Stimulated activated CD4-positive, alpha-beta T cell treated with anti-CD3 and anti-CD28 coated beads, TNF-alpha, amount 100 ng/mL, for 24 hours (primary cell): ENCODE measurements around the gene MRPL58.

Experiments used
- DNase-seq, 3 experiments: peaks; one replicate each; pipeline ENCODE4 v3.0.0-alpha.2; 2020; ENCODE audit warnings: low read depth in 3 of 3

The MRPL58 gene

GRCh38 chr17:75046407-75047289 lies 34.2 kb downstream of the MRPL58 start, which contains the start of the genes ATP5PD and KCTD2:
Gene ATP5PD (minus strand): TSS chr17:75046969. CDS start chr17:75042650, 4,319 bp downstream.
Gene KCTD2 (plus strand): TSS chr17:75047225. CDS start chr17:75047251, 26 bp downstream.
- DNase-seq = peak; percentile 87 to 96 (median 90)

DNA sequence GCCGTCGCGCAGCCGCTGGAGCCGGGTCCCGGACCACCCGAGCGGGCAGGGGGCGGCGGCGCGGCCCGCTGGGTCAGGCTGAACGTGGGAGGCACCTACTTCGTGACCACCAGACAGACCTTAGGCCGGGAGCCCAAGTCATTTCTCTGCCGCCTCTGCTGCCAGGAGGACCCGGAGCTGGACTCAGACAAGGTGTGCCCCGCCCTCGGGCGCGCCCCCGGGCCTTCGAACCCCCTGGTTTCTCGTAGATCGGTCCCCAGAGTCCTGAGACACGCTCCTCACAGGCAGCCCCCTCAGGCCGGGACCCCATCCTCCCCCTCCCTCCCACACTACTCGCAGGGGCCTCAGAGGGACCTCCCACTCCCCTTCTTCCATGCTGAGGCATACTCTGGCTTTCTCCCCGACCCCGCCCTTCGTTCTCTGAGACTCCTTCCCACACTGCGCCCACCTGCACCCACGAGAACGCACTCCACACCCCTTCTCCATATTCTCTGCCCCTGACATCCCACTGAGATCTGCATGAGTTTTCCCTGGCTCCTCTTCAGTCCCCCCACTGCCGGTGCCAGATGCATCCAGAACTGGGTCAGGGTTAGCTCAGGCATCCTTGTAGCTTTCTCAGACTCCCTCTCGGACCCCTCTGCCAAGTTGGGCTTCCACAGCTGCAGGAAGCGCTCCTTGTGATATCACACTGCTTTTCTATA lies 35.1 kb downstream of the MRPL58 start:
- DNase-seq = no peak

DNA sequence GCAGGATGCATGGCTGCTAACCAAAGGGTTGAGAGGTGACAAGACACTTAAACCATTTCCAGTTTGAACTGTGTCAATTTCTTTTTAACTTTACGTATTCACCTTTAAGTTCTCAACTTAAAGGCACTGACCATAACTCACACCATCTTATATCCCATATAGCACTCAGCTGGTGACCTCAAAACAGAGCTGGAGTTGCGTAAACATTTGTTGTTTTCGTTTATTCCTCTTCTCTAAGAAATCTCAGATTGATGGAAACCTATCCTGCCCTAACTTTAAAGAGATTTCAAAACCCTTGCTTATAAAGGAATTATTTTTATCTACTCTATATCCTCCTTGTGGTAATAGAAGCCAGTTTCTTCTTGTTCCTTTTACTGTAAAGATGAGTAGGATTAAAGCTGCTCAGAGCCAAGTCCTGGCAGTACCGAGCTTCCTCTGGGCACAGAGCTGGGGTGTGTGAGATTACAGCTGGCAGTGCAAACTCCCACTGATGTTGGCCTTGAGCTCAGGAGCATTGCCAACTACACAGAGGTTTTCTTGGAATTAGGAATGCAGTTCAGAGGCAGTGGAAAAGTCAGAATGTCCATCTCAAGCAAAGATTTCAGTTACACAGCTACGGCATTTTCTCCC lies 35.9 kb downstream of the MRPL58 start:
- no peak for DNase-seq

GRCh38 chr17:75049057-75049456 lies 36.6 kb downstream of the MRPL58 start:
- DNase-seq = no peak

- no peak for DNase-seq
Measured at GRCh38 chr17:75049706-75050105, 37.2 kb downstream of the MRPL58 start.

DNA sequence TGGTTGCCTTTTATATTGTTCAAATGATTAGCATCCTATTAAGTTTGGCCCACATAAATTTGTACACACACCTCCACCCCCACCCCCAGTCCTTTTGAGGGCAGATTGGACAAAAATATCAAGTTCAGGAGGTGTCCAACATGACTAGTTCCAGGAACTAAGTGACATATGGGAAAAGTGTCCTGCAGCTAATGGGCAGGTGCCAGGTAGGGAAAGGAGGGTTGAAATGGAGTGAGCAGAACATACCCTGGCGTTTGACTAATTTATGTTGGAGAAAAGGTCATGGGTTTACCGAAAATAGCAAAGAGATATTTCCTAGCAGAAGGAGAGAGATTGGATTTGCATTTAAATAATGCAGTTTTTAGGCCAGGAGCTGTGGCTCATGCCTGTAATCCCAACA lies 39.5 kb downstream of the MRPL58 start:
- DNase-seq = no peak

DNA sequence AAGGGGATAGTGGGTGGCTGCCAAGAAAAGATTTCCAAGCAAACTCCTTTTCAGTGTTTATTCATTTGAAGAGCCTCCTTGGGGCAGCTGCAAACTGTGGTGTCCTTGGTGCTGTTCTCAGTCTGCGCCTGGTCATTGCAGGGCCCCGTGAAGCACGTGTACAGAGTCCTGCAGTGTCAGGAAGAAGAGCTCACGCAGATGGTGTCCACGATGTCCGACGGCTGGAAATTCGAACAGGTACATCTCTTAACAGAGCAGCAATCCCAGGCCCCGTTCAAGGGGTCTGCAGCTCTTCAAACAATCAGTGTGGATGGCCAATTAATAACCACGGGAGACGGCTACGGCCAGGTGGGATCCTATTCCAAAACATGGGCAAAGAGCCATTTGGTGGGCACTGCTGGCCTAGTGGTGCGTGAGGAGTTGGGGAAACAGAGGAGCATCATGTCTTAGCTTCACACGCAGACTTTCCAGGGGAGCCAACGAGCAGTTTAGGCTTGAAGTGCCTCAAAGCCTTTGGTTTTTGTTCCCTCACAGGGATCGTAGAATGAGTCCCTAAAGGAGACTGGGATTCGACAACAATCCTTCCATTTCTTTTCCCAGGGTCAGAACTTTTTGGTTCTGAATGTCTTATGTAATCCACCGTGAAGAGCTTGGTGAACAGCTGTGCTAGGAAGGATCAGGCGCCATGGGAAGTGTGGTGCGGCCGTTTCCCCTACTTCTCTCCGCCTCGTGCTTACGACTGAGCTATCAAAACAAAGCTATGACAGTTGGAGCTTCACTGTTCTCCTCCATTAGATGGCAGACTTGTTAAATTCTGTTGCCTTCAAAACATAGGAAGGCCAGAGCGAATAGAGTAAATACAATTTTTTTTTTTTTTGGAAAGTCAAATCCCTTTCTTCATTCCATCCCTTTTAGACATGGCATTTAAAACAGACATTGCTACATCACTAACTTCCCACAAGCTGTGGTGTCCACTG lies 47.2 kb downstream of the MRPL58 start:
- no peak for DNase-seq

GRCh38 chr17:75060434-75061054 lies 48.1 kb downstream of the MRPL58 start:
- DNase-seq = no peak

DNA sequence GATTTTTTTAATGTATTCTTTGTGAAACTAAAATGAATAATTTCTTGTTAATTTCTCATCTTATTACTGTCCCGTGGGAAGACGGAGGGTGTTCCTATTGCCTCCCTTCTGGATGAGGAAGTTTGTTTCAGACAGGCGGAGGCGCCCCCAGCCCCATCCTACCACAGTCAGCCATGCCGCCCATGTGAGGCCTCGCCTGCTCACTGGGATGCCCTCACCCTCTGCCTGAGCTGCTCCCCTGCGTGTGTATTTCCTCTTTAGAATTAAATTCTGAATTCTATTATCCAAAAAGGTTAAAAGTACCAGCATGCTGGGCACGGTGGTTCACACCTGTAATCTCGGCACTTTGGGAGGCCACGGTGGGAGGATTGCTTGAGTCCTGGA lies 48.6 kb downstream of the MRPL58 start:
- DNase-seq = no peak

DNA sequence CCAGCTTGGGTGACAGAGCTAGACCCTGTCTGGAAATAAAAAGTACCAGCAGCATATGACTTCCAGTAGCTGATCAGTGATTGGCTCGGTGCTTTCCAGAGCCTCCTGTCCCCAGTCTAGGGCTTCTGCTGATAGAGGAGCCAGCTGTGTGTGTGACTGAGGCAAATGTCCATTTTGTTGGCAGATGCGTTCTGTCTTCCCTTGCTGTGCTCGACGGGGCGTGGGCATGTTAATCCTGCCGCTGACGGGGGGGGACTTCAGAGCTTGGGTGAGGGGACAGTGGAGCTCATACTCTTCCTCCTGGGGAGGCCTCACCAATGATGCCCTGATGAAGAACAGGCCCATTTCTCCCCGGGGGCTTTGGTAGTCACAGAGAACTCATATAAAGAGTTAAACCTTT lies 49.1 kb downstream of the MRPL58 start:
- no peak for DNase-seq

GRCh38 chr17:75063201-75063600 lies 50.7 kb downstream of the MRPL58 start:
- no peak for DNase-seq

- DNase-seq = no peak
Measured at GRCh38 chr17:75063626-75064025, 51.2 kb downstream of the MRPL58 start.

DNA sequence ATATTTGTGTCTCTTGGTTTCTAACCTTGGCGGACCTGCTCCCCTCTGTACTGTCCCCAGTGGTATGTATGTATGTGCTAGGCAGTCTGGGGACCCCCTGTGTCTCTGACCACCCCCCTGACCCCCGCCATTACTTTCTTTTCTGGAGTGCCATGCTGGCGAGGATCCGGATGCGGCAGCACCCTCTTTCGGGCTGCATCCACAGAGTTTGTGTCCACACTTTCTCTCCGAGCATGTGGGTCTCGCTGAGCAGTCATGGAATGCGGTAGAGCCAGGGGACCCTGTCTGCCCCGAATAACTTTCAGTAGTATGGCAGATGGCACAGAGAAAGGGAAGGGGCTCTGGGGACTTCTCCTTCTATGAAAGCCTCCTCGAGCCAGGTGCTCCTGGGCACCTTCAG lies 51.6 kb downstream of the MRPL58 start:
- DNase-seq = no peak

- DNase-seq = no peak
Measured at GRCh38 chr17:75064460-75064859, 52.0 kb downstream of the MRPL58 start.

DNA sequence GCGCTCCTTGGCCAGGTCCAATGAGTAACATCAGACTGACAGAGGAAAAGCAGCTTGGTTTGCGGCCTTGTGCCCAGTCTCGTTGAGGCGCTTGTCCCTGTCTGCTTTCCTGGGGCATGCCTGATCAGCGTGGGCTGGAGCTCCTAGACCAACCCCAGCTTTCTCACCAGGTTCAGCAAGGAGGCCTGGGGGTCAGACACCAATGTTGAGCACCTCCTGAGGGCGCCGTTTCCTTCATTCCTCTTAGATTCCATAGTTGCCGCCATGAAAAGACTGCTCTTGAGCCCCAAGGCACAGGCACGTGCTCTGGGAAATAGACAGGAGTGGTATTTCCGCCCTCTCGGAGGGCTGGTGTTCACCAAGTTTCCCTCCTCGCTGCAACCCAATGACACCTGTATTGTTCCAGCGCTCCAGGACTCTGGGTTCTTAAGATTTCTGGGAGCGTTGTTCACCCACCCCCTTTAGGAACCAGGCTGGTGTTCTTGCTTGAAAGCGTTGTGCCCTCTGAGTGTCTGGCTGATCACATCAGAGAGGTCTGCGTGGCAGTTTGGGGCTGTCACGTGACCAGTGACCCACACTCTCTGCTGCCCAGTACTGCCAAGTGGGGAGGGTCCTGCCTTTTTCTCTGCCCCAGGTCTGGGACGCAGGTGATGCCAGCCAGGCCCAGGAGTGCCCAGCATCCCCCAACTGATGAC lies 52.5 kb downstream of the MRPL58 start:
- no peak for DNase-seq

GRCh38 chr17:75065562-75066151 lies 53.2 kb downstream of the MRPL58 start:
- DNase-seq = peak in 1 of 3 experiments; percentile 24

DNA sequence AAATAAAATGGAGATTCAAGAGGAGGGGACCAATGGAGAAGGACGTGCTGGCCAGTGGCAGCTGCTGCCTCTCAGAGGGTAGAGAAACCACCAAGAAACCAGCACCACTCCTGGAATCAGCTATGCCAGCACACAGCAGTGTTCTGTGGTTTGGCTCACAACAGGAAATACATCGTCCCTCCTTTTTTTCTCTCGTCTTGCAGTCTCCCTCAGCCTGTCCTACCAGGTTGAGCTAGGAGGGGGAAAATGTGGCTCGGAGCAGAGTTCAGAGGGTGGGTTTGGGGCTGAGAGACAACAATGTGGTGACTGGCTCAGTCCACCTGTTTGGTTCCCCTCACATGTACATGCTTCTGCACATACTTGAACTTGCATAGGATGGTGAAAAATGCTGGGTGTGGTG lies 55.4 kb downstream of the MRPL58 start:
- DNase-seq = no peak

DNA sequence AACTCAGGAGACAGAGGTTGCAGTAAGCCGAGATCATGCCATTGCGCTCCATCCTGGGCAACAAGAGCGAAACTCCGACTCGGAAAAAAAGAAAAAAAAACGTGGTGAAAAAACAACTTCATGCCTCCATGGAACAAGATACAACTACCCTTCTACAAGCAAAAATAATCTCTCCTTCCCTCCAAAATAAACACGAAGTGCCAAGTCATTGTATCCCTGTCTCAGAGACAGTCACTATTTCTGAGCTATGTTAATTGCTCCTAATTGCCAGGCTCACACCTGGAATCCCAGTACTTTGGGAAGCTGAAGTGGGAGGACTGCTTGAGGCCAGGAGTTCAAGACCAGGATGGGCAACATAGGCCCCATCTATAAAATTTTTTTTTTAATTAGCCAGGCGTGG lies 56.3 kb downstream of the MRPL58 start:
- no peak for DNase-seq

DNA sequence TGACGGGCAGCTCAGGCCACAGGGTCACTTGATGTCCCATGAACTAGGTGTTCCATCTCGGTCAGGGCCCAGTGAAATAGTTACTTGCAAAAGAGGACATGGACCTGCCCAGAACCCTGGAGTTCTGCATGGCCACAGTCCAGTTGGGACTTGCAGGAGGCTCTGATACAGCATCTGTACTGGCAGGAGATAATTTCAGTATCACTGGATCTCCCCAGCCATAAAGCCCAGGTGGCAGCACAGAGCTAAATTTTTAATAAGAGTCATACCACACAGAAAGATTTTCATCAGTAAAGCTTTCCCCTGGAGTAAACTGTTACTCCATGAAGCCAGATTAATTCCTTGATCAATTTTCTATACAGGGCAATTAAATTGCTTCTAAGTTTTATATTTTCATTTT lies 57.3 kb downstream of the MRPL58 start:
- no peak for DNase-seq
